Measurements from ENCODE around the gene VPS41. TPM values are rescaled to one million over a fixed set of nuclear protein-coding genes. Genes with fewer than 3 reads are reported as not detected.

VPS41 gene
- total RNA-seq, 6 experiments from 2014 or later: 58.6 to 75.5 (median 64.4) TPM

- Mint-ChIP-seq H3K36me3 (ENCODE audit: low read depth) (no peaks in the 10 kb centered on the region; the same call in 1 of the 2 replicates), H3K27me3 (ENCODE audit: insufficient read depth) (peaks cover 9% of the 10 kb centered on the region), H3K4me3 (peak overlapping the region; percentile 0; the same call in 1 of the 2 replicates), H3K4me1 (ENCODE audit: low read depth) (peaks cover 21% of the 10 kb centered on the region), H3K27ac (no peak overlapping the region), H3K9me3 (no peaks in the 10 kb centered on the region)
- DNase-seq: no peak
- TF ChIP-seq CTCF (IDR thresholded peaks at IDR 0.05): no peak
Measured at GRCh38 chr7:38907066-38907465, 1.9 kb downstream of the VPS41 start.

GRCh38 chr7:38905056-38905759 is 3.8 kb downstream of the VPS41 start:
- no peak for DNase-seq
- Mint-ChIP-seq H3K4me3 (no peak overlapping the region), H3K9me3 (no peaks in the 10 kb centered on the region), H3K27ac (no peak overlapping the region), H3K36me3 (ENCODE audit: low read depth) (no peaks in the 10 kb centered on the region; the same call in 1 of the 2 replicates), H3K27me3 (ENCODE audit: insufficient read depth) (peaks cover 4% of the 10 kb centered on the region; the same call in 1 of the 2 replicates), H3K4me1 (ENCODE audit: low read depth) (peaks cover 21% of the 10 kb centered on the region)
- TF ChIP-seq CTCF (IDR thresholded peaks at IDR 0.05): no peak

- H3K4me3 Mint-ChIP-seq: no peak overlapping the region
- no peak for TF ChIP-seq CTCF (IDR thresholded peaks at IDR 0.05)
- no peaks in the 10 kb centered on the region; the same call in 1 of the 2 replicates for H3K27me3 Mint-ChIP-seq (ENCODE audit: insufficient read depth)
Measured at GRCh38 chr7:38903057-38903456, 5.9 kb downstream of the VPS41 start.

GRCh38 chr7:38902449-38902848 is 6.5 kb downstream of the VPS41 start:
- Mint-ChIP-seq H3K27ac (no peak overlapping the region), H3K9me3 (no peaks in the 10 kb centered on the region), H3K27me3 (ENCODE audit: insufficient read depth) (no peaks in the 10 kb centered on the region; the same call in 1 of the 2 replicates), H3K4me1 (ENCODE audit: low read depth) (peaks cover 11% of the 10 kb centered on the region), H3K36me3 (ENCODE audit: low read depth) (no peaks in the 10 kb centered on the region), H3K4me3 (no peak overlapping the region)
- no peak for TF ChIP-seq CTCF (IDR thresholded peaks at IDR 0.05)
- no peak for DNase-seq

More at GRCh38 chr7:38903057-38903456, 5.9 kb downstream of the VPS41 start:
- Mint-ChIP-seq H3K9me3 (no peaks in the 10 kb centered on the region), H3K27ac (no peak overlapping the region), H3K36me3 (ENCODE audit: low read depth) (no peaks in the 10 kb centered on the region), H3K4me1 (ENCODE audit: low read depth) (peaks cover 14% of the 10 kb centered on the region)
- no peak for DNase-seq

- Mint-ChIP-seq H3K36me3 (ENCODE audit: low read depth) (peaks cover 17% of the 10 kb centered on the region), H3K27ac (peak overlapping the region; percentile 7; the same call in 1 of the 2 replicates), H3K9me3 (no peaks in the 10 kb centered on the region), H3K27me3 (ENCODE audit: insufficient read depth) (no peaks in the 10 kb centered on the region), H3K4me1 (ENCODE audit: low read depth) (peaks cover 9% of the 10 kb centered on the region), H3K4me3 (no peak overlapping the region)
- no peak for DNase-seq
- no peak for TF ChIP-seq CTCF (IDR thresholded peaks at IDR 0.05)
Measured at GRCh38 chr7:38893061-38893460, 15.9 kb downstream of the VPS41 start.
